ENCODE measurements around the gene ARRDC2.

DNA sequence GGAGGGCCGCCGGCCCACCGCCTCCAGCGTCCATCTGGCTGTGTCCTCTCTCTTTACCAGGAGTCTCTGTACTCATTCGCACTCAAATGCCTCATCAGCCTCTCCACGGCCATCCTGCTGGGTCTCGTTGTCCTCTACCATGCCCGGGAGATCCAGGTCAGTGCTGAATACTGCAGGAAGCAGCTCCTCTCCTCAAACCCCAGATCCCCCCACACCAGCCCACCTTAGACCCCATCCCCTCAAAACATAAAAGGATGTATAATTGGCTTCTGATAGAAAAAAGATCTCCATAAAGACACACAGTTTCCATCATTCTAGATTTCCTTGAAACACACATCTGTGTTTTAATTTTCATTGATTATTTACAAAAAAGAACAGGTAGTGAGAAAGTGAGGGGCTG is 32.9 kb upstream of the ARRDC2 start:
- TF ChIP-seq NCOR1 (IDR thresholded peaks at IDR 0.05; ENCODE audit: borderline replicate concordance, low read length) (no peak), REST (IDR thresholded peaks at IDR 0.05; ENCODE audit: borderline replicate concordance in 1 of 2, low read depth in 1 of 2, low read length in 2 of 2) (no peak), ZNF274 (CRISPR knock-in tag; IDR thresholded peaks at IDR 0.05) (no peak), TMF1 (CRISPR knock-in tag; IDR thresholded peaks at IDR 0.05; ENCODE audit: low read depth) (no peak), IRF2 (CRISPR knock-in tag; IDR thresholded peaks at IDR 0.05) (no peak), TP53 (CRISPR knock-in tag; conservative IDR thresholded peaks at IDR 0.05) (no peak), ZNF160 (CRISPR knock-in tag; IDR thresholded peaks at IDR 0.05) (no peak), ZNF414 (CRISPR knock-in tag; IDR thresholded peaks at IDR 0.05) (no peak), NFIC (IDR thresholded peaks at IDR 0.05; ENCODE audit: low read length) (no peak)
- TF ChIP-seq, protein P1, sequence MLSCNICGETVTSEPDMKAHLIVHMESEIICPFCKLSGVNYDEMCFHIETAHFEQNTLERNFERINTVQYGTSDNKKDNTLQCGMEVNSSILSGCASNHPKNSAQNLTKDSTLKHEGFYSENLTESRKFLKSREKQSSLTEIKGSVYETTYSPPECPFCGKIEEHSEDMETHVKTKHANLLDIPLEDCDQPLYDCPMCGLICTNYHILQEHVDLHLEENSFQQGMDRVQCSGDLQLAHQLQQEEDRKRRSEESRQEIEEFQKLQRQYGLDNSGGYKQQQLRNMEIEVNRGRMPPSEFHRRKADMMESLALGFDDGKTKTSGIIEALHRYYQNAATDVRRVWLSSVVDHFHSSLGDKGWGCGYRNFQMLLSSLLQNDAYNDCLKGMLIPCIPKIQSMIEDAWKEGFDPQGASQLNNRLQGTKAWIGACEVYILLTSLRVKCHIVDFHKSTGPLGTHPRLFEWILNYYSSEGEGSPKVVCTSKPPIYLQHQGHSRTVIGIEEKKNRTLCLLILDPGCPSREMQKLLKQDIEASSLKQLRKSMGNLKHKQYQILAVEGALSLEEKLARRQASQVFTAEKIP (CRISPR knock-in tag; IDR thresholded peaks at IDR 0.05; ENCODE audit: borderline replicate concordance): no peak
